GM19043 (cell line): ENCODE data around the gene SORCS1.
"Not testable (repeated sequence)": the region's sequence is repeated elsewhere in the genome, so short reads cannot be mapped to it uniquely, and the experiment has no call there.

Experiments
- ATAC-seq: cut with Tn5 transposase; IDR thresholded peaks from one replicate; pipeline ENCODE4 v1.9.1; 2021; ENCODE audit warnings: low read depth; ENCODE audit not compliant: unreplicated experiment

The SORCS1 gene

DNA sequence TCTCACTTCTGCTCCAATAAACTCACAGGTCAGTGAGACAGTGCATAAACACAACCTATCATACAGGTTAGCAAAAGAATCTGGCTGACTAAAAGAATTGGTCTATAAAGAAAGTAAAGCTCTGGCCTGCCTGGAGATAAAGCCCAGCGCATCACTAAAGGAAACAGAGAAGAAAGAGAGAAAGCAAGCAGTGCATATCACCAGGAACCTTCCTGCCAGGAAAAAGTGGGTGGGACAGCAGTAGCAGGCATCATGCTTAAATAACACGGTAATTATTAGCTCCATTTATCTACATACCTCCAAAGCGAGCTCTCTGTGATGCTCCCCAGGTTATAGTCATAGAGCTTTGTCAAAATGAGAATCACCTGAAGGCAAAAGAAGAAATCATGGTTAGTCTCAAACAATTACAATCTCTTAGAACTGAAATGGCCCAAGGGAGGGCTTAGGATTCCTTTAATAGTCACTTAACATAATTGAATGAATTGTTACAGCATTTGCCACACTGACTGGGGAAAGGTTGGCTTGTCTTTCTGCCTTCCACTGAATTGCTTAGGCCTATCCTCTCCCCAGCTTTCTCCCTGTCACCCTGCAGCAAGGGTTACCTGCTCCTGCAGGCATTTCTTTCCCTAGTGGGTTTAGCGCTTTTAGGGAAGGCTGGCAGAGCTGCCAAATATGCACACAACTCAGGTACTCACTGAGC lies 208.1 kb downstream of the SORCS1 start:
- no peak for ATAC-seq

DNA sequence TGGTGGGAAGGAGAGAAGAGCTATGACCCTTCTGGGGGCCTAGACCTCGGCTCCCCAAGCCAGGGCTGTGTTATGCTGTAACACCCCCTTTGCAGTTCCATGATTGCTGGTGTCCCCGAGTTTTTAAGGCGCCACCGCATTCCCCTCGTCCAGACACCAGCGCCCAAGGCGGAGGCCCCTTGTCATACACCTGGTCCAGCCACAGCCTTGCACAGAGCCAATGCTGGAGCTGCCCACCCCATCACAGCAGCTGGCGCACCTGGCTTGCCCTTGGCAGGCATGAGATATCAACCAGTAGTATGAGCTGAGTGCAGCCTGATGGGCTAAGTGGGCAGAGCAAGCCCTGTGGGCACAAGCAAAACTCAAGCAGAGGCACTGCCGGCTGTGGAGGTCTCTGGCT lies 209.4 kb downstream of the SORCS1 start:
- no peak for ATAC-seq

DNA sequence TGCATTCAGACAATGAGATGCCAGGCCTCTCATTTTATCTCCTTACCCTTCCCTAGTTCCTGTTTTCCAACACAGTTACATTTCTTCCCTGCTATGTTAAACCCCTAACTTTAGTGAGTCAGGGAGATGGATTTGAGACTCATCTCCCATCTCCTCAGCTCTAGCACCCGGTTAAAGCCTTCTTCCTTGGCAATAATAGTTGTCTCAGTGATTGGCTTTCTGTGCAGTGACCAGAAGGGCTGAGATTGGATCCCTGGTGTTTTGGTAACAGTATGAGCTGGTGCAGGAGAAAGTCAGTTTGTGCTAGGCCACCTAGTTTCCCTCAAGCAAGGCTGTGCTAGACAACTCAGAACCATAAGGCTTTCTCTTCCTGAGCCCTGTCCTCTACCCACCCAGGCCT lies 212.5 kb downstream of the SORCS1 start:
- no peak for ATAC-seq

DNA sequence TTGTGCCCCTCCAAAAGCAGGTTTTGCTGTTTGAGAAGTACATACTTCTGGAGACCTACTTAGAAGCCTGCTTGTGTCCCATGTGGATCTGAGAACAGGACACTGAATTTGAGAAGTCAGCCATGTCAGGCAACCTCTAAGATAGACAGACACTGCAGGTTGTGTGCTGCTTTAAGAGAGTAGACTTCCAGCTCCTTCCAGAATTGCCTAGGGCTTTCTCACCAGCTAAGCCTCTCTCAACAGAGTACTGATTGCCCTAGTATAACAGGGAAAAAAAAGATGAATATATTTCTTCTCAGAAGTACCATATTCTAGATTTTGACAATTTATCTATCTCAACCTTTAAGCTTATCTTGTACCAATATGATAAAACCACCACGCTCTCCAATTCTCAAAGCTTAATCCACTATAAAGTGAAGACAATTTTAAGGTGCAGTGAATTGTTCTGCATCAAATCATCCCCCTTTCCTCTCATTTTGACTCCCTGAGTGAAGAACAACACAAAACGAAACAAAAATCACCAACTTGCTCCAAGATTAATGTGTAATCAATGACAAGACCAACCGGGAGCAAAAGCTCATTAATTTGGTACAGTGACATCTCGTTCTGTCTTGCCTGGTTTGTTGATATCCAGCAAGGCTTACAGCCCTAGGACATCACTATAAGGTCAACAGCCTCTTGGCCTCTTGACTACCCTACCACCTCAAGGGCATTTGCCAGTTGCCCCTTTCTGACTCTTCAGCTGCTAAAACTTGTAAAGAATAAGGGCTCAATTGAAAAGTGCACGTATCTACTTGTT lies 214.6 kb downstream of the SORCS1 start:
- ATAC-seq = no peak

DNA sequence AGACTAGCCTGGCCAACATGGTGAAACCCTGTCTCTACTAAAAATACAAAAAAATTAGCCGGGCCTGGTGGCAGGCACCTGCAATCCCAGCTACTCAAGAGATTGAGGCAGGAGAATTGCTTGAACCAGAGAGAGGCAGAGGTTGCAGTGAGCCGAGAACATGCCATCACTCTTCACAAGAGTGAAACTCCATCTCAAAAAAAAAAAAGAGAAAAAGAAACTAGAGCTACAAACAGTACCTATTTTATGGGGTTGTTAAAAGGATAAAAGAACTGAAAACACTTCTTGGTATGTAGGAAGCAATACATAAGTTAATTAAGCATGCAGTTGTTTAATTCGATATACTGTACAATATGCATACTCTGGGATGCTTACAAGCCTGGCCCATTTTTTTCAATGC lies 216.9 kb downstream of the SORCS1 start:
- no peak for ATAC-seq

DNA sequence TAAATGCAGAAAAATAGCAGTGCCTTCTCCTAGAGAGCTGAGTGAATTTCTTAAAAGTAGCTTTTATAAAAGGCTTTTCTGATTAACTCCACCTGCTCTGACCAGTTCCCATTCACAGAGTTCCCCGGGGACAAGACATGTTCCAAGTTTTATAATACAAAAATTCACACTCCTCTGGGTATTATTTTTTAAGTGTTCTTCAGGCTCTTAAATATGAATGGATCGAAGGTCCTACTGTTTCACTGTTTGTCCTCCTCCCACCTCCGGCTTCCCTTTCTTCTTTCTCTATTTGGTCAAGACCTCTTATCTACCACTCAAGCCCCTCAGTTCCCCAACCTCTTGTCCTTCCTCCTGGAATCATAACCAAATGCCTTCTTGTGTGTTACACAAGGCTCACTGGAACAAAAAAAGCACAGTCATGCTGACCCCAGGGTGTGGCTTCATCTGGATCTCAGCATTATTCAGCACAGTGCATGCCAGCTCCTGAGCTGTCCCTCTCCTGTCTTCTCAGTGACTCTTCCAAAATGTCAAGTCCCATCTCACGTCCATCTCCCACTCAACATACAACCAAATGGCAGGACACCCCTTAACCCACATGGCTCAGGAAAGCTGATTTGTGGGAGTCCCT lies 222.4 kb downstream of the SORCS1 start:
- ATAC-seq = no peak

DNA sequence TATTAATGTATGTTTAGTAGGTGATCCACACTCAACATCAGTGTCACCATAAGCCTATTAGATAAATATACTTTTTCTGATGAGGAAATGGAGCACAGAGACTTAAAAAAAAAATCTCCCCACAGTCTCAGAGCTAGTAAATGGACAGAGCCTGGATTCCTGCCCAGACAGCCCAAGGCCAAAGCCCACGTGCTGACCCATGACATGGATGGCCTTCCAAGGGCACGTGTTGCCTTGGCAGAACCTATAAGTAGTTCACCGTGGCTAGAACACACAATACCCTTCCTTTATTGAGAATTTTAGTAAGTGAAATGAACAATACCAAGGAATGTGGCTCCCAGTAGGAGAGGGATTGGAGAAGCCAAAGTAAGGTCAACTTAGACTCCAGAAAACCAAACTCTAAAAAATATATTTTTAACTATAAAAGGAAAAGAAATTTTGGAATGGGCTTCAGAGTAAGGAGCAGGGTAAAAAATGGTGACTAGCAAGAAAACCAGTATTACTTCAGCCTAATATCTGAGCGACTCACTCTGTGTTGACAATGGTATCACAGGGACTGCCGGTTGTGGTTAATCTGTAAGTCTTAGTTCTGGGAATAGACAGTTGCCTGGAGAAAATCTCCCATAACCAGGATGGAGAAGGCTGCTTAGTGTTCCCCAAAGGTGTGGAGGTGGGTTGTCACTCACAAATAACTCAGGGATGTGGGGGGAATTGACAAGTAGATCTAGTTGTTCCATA lies 223.0 kb downstream of the SORCS1 start:
- ATAC-seq = no peak

DNA sequence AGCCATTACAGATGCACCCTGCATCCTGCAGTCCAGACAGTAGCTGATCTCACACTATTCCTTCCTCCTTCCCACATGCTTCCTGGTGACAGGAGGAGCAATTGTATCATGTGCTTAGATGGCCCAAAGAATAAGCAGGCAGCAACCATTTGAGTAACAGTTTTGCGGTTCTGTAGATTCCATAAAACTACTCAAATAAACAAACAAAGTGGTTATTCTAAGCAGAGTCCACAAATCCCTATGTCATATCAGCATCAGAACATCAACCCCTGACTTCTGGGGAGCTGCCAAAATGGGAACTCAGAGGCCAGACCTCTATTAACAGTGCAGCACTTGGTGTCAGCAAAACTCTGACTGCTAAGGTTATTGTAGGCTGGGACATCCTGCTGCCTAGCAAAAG lies 226.0 kb downstream of the SORCS1 start:
- no peak for ATAC-seq

DNA sequence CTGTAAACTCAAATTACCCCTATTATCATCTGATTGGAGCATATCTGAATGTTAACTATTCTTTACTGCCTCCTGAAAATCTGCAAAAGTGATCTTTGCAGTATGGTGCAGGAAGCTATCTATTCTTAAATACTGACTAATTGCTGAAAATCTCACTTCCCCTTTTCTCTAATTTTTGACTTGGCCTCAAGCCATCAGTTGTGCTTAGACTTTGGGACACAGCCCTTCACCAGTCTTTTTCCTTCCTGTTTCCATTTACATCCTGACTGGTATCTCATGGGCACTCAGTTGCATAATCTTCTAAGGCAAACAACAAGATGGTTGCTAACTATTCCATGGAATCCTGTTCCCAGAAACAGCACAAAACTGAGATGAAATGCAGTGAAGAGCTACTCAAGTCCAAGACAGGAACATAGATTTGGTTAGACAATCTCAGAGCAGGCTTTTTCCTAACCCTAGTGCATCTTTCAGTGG lies 228.5 kb downstream of the SORCS1 start:
- peak; percentile 60 for ATAC-seq

DNA sequence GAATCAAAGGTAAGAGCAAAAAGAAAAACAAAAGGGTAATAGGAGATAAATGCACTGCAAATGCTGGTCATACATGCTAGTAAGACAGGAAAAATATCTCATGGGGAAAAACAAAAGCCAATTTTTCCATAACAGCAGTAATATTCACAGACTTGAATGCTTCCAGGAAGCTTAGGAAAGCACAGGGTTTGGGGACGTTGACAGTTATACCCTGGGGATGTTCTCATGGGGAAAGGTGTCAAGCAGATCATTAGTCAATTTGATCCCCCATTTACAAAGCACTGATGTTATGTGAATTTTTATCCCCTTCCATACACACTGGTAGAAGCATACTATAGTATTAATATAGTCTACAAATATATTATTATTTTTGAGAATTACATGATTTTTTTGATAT lies 232.7 kb downstream of the SORCS1 start:
- ATAC-seq = no peak

DNA sequence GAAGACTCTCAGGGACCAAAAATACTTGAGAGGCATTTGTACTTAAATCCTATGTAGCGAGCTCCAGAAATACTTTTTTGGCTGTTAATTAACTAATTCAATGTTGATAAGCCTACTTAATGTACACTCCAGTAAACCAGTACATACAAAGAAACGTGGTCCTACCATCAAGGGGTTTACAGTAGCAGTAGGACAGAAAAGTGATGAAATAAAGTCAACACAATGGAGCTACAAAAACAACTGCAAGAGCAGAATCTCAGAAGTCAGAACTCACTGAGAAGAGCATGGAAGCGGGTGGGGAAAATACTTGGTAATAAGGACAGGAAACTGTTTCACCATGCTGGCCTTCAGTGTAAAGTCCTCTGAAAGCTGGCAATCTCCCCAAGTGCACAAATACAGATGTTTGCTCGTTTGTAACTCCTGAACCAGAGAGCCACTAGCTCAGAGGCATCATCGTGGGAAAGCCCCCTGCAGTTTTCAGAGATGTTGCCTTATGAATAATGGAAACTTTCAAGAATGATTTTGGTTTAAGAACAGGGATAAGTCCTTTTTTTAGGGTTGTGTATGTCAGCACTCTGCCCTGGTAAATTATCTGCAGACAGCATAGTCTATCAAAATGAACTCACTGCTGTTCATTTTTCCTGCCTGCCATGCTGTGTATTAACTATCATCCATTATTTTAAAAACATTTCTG lies 233.2 kb downstream of the SORCS1 start:
- peak; percentile 62 for ATAC-seq

DNA sequence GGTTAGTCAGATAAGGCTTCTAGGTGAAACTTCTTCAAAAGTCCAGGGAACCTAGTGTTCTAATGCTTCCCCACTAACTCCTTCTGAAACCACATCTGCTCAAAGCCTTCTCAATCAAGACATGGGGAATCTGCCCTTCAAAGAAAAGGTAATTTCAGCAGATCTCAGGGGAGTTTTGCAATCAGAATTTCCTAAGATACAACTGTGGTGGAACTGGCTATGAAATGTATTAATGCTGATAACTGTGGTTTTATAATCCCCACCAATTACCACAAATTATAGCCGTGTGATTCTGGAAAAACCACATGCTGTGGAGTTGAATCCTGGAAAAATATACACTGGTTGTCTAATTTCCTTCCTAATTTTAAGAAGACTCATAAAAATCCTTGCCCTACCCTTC lies 233.8 kb downstream of the SORCS1 start:
- no peak for ATAC-seq

DNA sequence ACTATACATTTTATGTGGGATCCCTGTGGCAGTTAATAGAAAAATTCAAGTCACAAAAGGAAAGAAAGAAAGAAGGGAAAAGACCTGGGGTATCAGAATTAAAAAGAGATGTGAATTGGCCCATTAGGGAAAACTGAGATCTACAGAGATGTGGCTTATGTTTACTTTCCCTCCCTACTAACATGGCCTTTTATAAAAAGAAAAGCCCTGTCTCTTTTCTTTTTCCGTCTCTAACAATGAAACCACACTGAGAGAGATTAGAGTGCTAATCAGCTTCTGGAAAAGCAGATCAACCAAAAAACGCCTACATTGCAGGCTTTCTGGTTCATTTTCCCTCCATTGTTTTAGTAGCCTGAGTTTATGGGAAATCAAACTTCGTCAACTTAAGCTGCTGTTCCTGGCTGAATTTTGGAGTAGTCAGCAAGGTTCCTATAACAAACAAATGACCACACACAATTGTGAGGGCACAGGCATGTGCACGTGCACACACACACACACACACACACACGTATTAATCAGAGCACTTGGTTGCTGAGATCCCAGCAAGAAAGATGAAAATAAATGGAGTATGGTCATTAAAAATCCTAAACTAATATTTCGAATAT lies 235.1 kb downstream of the SORCS1 start:
- ATAC-seq = no peak

DNA sequence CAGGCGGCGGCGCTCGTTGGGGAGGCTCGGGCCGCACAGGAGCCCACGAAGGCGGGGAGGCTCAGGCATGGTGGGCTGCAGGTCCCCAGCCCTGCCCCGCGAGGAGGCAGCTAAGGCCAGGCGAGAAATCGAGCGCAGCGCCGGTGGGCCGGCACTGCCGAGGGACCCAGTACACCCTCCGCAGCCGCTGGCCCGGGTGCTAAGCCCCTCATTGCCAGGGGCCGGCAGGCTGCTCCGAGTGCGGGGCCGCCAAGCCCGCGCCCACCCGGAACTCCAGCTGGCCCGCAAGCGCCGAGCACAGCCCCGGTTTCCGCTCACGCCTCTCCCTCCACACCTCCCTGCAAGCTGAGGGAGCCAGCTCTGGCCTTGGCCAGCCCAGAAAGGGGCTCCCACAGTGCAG lies 236.4 kb downstream of the SORCS1 start:
- not testable (repeated sequence) for ATAC-seq

DNA sequence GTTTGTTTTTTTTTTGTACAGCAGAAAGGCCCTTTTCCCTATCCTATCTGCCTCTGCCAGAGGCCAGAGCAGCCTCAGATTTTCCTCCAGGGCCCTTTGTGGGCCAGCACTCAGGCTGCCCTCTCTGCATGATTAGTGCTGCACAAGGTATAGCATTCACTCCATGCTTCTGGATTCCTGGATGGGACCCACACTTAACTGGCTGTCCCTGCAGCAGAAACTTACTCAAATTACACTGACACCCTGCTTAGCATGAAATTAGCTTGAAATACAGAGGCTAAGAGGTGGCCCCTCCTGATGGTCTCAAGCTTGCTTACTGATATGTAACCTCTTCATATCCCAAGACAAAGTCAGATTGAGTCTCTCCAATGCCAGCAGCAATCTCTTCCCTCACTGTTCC lies 239.3 kb downstream of the SORCS1 start:
- no peak for ATAC-seq

DNA sequence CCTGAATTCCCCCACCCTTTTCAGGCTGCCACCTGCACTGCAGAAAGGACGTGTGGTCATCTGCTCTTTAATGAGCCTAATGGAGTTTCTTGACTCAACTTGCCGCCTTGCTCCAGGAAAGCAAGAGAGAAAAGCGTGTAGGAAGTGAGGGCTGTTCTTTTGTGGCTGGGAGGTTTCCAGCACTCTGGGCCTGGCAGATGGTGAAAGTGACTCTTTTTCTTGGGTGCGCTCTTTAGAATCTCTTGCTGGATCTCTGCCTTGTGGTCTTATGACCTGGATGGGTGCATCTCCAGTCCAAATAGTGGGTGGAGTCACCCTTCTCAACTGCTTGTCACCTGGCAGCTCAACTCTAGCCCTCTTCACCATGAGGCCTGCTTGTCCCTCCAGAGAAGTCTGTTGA lies 244.0 kb downstream of the SORCS1 start:
- no peak for ATAC-seq

DNA sequence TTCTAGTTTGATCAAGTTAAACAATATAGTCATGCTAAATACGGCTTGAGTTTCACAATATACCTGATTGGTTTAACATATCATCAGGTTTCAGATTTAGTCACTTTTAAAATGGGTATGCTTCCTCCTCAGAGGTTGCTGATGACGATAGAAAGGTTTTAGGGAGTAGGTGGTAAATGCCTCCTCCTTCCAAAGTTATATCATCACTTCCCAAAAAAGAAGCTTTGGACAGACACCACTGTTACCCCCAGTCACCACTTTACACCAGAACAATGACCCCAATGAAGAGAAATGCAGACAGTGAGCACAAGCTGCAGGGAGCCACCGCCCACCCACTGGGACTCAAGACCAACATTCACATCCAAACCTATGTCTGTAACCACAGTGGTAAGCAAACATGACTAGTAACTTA lies 244.6 kb downstream of the SORCS1 start:
- peak; percentile 64 for ATAC-seq

DNA sequence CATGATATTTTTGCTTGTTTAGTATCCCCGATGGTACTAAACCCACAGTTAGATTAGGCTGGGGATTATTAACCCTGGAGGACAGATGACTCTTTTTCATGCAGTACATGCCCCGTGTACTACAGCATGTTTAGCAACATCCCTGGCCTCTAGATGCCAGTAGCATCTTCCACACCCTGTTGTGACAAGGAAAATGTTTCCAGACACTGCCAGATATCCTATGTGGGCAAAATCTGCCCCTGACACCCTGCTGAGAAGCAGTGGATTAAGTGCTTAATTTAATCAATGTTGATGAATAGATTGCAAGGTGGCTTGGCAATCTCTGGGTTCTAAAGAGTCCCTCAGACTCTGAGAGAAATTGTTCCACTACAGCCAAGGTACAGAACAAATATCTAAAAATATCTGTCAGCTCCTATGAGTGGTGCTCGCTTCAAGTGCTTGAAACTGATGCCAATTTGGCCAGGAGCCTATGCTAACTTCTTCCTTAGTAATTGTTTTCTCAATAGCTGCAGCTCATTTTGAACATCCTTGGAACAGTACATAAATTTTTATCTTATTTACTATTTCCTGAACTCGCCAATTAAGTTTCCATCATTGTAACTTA lies 247.0 kb downstream of the SORCS1 start:
- ATAC-seq = no peak

DNA sequence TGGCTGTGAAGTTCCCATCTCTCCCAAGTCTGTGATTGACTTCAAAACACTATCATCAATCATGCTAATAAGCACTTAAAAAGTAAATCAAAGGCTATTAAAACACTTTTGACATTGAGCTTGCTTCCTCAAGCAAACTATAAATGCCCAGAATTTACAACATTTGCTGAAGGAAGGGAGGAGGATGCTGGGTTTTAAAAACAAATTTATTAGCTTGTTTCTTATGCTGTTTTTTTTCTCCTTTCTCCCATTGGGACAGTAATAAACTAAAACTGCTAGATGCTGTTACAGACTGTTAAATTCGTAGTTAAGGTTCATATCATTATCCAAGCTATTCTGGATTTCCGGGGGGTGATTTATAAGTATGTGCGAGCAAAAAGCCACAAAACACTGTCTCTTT lies 250.5 kb downstream of the SORCS1 start:
- ATAC-seq = no peak

DNA sequence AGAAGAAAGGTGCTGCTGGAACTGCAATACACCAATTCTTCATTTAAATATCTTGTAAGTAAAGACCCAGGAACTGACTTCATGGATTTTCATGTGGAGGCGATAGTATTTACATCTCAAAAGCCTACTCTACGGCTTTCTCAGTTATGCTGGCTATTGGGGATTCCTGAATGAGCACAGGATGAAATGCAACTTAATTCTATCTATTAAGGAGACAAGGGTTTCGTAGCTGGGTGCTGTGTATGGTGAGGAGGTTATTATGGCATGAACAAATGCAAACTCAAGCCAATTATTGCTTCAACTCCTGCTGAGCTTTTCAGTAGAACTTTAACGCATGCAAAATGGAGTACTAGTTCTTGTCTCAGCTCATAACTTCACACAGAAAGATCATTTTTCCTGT lies 251.2 kb downstream of the SORCS1 start:
- no peak for ATAC-seq
